Endometrium (tissue), 2 donors: ENCODE results near the gene SENP6.
"Not testable (repeated sequence)": the region's sequence is repeated elsewhere in the genome, so short reads cannot be mapped to it uniquely, and the experiment has no call there.

Experiments
- FAIRE-seq: peaks from 2 replicates; lab custom pipeline; 2012; peaks lifted over from hg19 to GRCh38; lab: Jason Lieb, UNC
- donor health status: control.
- donor health status: control.

Gene SENP6

GRCh38 chr6:75657327-75657726 is 55.6 kb downstream of the SENP6 start:
- no peak for FAIRE-seq

- no peak for FAIRE-seq
Observed at GRCh38 chr6:75666592-75666991, 64.9 kb downstream of the SENP6 start.

GRCh38 chr6:75673884-75674283 is 72.2 kb downstream of the SENP6 start:
- no peak for FAIRE-seq

- no peak for FAIRE-seq
Observed at GRCh38 chr6:75676377-75676776, 74.7 kb downstream of the SENP6 start.

GRCh38 chr6:75682548-75682947 is 80.9 kb downstream of the SENP6 start:
- FAIRE-seq: not testable (repeated sequence)

- FAIRE-seq: not testable (repeated sequence)
Observed at GRCh38 chr6:75683005-75683404, 81.3 kb downstream of the SENP6 start.

GRCh38 chr6:75687535-75687934 is 85.9 kb downstream of the SENP6 start:
- not testable (repeated sequence) for FAIRE-seq

- not testable (repeated sequence) for FAIRE-seq
Observed at GRCh38 chr6:75687937-75688336, 86.3 kb downstream of the SENP6 start.

- FAIRE-seq: no peak
Observed at GRCh38 chr6:75689576-75689975, 87.9 kb downstream of the SENP6 start.

GRCh38 chr6:75691012-75691411 is 89.3 kb downstream of the SENP6 start:
- FAIRE-seq: no peak

- no peak for FAIRE-seq
Observed at GRCh38 chr6:75693534-75693933, 91.9 kb downstream of the SENP6 start.

- no peak for FAIRE-seq
Observed at GRCh38 chr6:75694406-75694805, 92.7 kb downstream of the SENP6 start.

GRCh38 chr6:75708334-75708733 is 106.7 kb downstream of the SENP6 start:
- FAIRE-seq: not testable (repeated sequence)

GRCh38 chr6:75711173-75711572 is 109.5 kb downstream of the SENP6 start:
- FAIRE-seq: no peak

- FAIRE-seq: no peak
Observed at GRCh38 chr6:75719133-75719532, 117.5 kb downstream of the SENP6 start.

GRCh38 chr6:75723382-75723781 is 121.7 kb downstream of the SENP6 start:
- FAIRE-seq: no peak

GRCh38 chr6:75727206-75727605 is 125.5 kb downstream of the SENP6 start:
- FAIRE-seq: no peak

GRCh38 chr6:75731029-75731428 is 129.3 kb downstream of the SENP6 start:
- not testable (repeated sequence) for FAIRE-seq

- peak; percentile 86 for FAIRE-seq
Observed at GRCh38 chr6:75735491-75736186, 134.0 kb downstream of the SENP6 start.

- no peak for FAIRE-seq
Observed at GRCh38 chr6:75743971-75744370, 142.3 kb downstream of the SENP6 start.

GRCh38 chr6:75745404-75745803 is 143.7 kb downstream of the SENP6 start:
- no peak for FAIRE-seq

- no peak for FAIRE-seq
Observed at GRCh38 chr6:75746221-75746620, 144.5 kb downstream of the SENP6 start.

- FAIRE-seq: no peak
Observed at GRCh38 chr6:75747152-75747992, 145.7 kb downstream of the SENP6 start.
